GM19438 (cell line): ENCODE results near the gene CFI.

Experiments
- ATAC-seq: cut with Tn5 transposase; IDR thresholded peaks from one replicate; pipeline ENCODE4 v1.9.1; 2021; ENCODE audit warnings: low read depth; ENCODE audit not compliant: unreplicated experiment

CFI gene

GRCh38 chr4:109699553-109700225 lies 102.1 kb downstream of the CFI start:
- no peak for ATAC-seq

DNA sequence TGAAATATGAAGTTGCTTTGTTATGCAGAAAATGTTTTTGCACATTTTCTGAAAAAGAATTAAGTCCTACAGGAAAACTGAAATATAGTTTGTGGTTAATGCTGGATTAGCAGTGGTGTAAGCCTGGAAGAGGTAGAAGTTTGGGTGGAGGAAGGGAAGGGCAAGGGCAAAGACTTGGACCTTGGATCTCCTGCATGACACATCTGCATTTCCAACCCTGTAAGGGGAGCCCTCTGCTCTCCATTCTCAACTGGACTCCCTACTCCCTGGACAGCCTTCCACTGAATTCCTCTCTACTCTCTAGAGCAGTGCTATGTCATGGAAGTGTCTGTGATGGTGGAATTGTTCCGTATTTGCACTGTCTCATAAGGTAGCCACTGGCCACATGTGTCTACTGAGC lies 103.1 kb downstream of the CFI start:
- no peak for ATAC-seq

- no peak for ATAC-seq
These were observed 110.3 kb downstream of the CFI start for GRCh38 chr4:109691411-109691920.
